GM10248 (cell line): ENCODE measurements around the gene ZIC4.

Experiments used
- CTCF ChIA-PET: fragments of 300-600 bp; sonication (Branson Sonifier 250); formaldehyde crosslinking; extraction: SDS; loops from one replicate; lab custom pipeline; 2021; ENCODE audit warnings: antibody characterized with exemption; lab: Yijun Ruan, JAX
- POLR2A ChIA-PET: fragments of 350-650 bp; sonication (Branson Sonifier 250); formaldehyde crosslinking; extraction: SDS; loops from one replicate; lab custom pipeline; 2020; ENCODE audit warnings: antibody characterized with exemption; lab: Yijun Ruan, JAX
- DNase-seq: peaks from one replicate; pipeline ENCODE4 v3.0.0; 2012; ENCODE audit errors: extremely low spot score
- TF ChIP-seq, protein P1 (sequence below): IDR thresholded peaks from 2 replicates; pipeline ENCODE4 v1.5.1; 2012; ENCODE audit warnings: mild to moderate bottlenecking, low read depth; ENCODE audit errors: extremely low read depth, missing control alignments, control extremely low read depth

Gene ZIC4

DNA sequence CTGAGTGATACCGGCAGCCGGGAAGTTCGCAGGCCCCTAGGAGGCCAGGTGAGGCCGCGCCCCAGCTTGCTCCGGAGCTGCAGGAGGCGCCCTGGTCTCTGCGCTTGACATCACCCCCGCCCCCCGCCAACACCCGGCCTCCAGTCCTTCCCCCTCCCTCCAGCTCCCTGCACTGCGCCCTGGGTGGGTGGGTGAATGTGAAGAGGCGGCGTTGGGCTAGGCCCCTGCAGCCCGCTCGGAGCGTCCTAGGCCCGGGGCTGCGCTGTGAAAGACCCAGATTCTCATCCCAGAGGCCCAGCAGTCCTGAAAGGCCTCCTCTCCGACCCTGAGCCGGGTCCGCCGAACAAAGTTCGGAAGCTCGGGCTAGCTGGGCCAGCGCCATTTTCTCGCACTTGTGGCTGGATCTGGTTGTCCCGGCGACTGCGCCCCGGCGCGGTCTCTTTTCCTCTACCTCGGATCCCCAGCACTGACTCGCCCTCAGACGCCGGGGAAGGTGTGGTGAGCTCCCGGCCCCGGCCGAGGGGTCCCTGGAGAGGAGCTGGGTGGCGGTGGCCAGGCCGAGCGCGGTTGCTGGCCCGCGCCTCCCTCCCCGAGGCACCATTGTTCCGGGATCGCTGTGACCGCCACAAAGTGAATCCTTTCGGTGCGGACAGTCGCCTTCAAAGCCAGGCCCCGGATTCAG, 12.9 kb downstream of the ZIC4 start:
- CTCF ChIA-PET, result interaction anchor here (1.0 kb wide), 1 partner anchor 12 kb away, joined by 4 read pairs; no protein-coding TSS in a partner anchor
- POLR2A ChIA-PET, result no interaction called here
- DNase-seq, result no peak
- TF ChIP-seq, protein P1, sequence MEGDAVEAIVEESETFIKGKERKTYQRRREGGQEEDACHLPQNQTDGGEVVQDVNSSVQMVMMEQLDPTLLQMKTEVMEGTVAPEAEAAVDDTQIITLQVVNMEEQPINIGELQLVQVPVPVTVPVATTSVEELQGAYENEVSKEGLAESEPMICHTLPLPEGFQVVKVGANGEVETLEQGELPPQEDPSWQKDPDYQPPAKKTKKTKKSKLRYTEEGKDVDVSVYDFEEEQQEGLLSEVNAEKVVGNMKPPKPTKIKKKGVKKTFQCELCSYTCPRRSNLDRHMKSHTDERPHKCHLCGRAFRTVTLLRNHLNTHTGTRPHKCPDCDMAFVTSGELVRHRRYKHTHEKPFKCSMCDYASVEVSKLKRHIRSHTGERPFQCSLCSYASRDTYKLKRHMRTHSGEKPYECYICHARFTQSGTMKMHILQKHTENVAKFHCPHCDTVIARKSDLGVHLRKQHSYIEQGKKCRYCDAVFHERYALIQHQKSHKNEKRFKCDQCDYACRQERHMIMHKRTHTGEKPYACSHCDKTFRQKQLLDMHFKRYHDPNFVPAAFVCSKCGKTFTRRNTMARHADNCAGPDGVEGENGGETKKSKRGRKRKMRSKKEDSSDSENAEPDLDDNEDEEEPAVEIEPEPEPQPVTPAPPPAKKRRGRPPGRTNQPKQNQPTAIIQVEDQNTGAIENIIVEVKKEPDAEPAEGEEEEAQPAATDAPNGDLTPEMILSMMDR, result no peak

DNA sequence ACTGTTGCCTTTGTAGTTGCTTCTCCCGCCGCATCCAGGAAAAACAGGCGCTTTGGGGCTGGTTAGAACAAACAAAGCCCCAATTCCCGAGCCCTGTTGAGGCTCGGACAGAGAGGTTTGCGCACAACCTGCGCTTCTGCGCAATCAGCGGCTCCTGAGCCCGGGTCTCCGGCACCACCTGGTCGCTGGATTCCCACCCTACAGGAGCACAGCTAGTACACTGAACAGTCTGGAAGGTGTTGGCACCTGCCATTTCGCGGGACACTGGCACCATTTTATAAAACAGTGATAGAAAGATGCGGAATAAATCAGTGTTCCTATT, 13.8 kb downstream of the ZIC4 start:
- no peak for DNase-seq
- TF ChIP-seq, protein P1, result no peak
- ChIA-PET CTCF (no interaction called here), POLR2A (no interaction called here)

DNA sequence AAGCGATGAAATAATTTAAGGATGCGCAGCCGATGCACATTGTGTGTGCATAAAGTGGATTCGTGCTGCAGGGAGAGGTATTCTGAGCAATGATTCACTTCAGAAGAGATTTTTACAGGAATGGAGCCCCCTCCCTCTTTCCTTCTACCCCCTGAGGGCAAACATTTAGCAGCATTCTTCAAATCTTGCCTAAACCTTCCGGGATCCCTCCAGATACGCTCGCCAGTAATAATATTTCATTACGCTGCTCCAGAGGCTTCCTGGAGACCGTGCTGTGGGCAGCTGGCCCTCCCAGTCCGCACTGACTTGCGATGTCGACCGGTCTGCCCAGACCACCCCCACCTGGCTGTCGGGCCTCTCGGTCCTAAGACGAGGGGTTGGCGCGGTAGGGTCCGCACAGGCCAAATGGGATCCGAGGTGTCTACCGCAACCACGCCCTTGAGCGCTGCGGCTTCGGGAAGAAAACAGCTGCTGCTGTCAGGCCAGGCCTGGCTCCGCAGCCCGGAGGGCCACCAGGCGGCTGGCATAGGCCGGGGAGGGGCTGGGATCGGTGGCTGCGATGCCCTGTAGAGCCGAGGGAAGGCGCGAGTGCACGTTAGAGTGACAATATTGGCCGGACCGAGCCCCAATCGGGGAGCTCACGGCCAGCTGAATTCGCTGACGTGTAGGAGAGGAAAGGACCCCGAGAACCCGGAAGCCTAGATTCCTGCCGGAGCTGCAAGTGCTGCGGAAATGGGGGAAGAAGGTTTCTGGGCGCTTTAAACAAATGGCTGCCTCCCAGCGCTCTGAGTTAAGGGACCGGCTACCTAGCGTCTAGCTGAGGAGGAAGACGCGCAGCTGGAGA, 14.3 kb downstream of the ZIC4 start:
- ChIA-PET POLR2A (no interaction called here), CTCF (no interaction called here)
- no peak for DNase-seq
- TF ChIP-seq, protein P1, result no peak

DNA sequence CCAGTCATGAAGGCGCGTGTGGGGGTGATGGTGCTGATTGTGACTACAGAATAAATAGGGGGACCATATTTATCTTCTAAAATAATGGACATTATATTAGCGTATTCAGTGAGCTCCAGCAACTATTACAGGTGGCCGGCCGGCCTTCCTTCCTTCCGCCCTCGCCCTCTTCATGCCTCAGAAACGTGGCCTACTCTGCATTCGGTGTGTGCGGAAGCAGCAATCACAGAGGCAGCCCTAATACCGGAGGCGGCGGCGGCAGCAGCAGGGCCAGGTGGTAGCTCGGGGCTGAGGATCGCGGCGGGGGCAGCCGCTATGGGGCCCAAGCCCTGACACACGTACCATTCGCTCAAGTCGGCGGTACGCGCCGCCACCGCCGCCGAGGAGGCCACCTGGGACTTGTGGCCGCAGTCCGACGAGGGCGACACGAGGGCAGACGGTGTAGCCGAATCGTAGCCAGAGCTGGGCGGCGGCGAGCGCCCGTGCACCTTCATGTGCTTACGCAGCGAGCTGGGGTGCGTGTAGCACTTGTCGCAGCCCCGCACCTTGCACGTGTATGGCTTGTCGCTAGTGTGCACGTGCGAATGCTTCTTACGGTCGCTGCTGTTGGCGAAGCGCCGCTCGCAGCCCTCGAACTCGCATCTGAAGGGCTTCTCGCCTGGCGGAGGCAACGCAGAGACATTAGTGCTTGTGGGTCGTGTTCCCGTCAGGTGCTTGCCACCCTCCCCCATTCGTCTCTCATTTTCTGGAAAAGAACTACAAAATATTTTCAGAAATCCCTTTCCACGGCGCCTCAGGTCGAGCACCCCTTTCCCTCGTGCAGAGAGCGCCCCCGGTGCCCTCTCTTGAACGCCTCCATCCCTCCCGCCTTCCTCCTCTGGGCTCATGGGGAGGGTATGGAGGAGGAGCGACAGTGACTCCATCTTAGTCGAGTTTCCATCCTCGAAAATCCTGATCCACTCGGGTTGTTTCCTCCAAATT, 15.5 kb downstream of the ZIC4 start:
- DNase-seq, result no peak
- ChIA-PET POLR2A (no interaction called here), CTCF (no interaction called here)
- TF ChIP-seq, protein P1, result no peak

DNA sequence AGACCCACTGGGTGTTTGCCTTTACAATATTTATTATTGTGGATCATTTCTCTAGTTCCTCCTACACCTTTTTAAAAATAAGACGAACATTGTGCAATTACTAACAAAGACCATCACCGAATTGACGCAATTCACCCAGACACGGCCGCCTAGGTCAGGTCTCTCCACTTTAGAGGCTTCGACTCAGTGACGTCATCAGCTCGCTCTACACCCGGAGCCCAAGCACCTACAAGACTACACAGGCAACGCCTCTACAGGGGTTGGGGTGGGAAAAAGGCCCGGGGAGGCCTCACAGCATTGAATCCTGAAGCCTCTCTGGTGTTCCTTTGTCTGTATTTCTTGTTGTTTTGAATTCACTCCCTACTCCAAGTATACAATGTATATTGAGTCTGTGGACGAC, 16.6 kb downstream of the ZIC4 start:
- ChIA-PET CTCF (no interaction called here), POLR2A (no interaction called here)
- TF ChIP-seq, protein P1, result no peak
- DNase-seq, result no peak
